DMS 273 (cell line): ENCODE measurements around the gene TOR2A.

Experiments
- DNase-seq: peaks from one replicate; lab custom pipeline; 2025; ENCODE audit not compliant: unreplicated experiment; lab: John Stamatoyannopoulos, UW

The TOR2A gene

DNA sequence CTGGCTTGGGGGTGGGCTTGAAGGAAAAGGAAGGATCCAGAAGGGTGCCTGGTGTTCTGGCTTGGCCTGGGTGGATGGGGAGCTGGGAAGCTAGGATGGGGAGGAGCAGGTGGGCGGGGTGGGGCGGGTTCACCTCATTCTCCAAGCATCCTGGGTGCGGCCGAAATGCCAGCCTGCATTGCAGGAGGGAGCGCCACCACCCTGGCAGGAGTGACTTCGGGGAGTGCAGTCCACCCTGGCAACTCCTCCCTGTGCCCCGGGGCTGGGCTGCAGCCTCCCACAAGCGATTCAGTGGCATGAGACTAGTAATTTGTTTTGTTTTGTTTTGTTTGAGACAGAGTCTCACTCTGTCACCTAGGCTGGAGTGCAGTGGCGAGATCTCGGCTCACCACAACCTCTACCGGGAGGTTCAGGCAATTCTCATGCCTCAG, 13.7 kb downstream of the TOR2A start:
- DNase-seq = peak; percentile 24

DNA sequence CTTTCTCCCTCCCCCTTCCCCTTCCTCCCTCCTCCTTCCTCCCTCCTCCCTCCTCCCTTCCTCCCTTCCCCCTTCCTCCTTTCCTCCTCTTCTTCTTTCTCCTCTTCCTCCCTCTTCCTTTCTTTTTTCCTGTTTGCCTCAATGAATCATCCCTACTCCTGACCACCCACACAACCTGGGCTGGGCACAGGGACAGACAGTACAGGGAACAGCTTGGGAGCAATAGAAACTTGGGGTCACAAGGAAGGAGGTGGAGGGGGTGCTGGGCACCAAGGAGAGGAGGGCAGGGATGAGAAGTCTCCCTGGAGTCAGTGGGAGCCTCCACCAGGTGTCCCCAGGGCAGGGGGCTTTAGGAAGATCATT, 14.2 kb downstream of the TOR2A start:
- DNase-seq = no peak

DNA sequence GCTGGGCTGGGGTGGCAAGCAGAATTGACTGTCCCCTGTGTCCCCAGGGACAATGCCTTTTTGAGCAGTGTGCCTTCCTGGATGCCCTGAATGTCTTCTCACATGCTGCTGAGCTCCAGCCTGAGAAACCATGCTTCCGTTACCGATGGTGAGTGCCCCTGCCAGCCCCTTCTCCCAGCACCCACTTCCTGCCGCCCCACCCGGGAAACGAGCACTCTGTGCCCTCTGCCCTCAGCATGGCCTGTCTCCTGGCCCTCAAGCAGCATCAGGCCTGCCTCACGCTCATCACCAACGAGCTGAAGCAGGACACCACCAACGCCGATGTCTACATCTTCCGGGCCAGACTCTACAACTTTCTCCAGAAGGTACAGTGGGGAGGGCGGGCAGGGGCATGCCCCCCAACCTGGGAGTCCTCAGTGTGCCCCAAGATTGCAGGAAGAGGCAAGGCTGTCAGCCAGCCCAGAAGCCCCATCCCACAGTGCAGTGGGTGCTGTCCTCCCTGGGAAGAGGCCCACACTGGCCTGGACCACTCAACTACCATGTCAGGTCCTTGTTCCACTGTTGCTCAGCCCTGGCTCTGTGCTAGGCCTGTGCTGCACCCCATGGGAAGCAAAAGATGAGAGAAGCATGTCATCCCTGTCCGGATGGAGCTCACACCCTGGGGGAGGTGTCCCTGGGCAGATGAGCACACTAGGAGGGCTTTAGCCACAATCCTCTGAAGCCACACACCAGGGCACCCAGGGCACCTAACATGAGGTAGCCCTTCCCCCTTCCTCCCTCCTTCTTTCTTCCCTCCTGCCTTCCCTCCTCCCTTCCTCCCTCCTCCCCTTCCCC, 14.8 kb downstream of the TOR2A start:
- peak; percentile 24 for DNase-seq

DNA sequence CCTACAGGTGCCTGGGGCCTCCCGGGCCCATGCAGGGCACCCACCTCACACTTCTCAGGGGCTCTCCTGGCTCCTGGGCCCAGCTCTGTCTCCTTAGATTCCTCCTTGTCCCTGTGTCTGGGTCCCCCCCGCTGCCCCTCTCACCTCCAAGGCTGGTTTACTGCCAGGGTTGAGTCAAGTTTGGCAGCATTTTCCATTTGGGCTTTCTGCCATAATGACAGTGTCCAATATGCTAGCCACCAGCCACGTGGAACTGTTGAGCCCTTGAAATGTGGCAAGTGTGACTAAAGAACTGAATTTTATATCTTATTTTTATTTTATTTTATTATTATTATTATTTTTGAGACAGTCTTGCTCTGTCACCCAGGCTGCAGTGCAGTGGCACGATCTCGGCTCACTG, 17.3 kb downstream of the TOR2A start:
- DNase-seq = peak; percentile 61

DNA sequence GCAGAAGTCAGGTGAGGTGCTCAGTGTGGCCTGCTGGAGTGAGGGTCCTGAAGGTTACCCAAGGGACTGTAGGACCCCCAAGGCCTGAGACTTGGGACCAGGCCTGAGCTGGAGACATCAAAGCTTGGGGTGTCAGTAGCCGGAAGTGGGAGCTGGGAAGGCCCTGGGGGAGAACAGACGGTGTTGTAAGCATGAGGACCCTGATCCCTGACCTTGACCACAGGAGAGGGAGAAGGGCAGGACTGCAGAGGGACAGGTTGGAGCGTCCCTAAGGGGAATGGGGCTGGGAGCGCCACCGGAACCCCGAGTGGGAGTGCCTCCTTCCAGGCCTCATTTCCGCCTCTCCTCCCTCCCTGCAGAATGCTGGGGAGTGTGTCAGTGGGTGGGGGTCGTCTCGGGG, 18.7 kb downstream of the TOR2A start:
- DNase-seq = no peak

DNA sequence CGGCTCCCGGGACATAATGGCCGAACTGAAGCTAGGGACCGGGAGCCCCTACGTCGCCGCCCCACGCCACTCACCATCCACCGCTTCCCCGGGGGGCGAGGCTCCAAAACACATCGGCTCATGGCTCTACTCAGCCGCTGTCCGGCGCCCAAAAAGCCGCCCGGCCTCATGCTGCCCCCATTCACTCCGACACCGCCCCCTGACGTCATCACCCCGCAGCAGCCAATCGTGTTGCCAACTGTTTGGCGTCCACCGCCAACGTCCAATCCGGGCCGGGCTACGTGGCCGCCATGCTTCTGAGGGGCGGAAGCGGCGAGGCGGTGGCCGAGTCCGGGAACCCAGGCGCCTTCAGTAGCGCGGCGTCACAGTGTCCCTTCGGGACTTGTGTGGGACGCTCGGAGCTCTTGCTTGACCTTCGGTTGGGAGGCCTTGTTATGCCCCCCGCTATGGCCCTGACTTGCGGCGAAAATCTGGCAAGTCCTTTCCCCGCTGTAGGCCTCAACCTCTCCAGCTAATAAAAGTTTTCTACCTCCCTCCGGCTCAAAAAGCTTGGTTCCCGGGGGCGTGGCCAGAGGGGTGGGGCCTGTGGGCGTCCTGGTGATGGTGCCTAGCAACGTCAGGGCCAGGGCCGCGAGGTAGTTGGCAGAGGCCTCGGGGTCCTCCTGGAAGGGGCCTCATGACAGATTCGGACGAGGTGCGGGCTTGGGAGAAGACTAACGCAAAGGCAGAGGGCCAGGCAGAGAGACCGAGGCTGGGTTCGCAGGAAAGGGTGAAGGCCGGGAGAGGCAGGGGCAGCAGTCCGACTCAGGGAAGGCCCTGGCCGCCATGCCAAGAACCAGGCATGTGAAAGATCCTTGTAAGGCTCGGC, 19.4 kb downstream of the TOR2A start, which contains the start of the genes PTRH1 and TTC16:
TSS of gene PTRH1 (minus strand) at position 194 of the 868 bp plus-strand sequence. CDS start at position 170, 24 bp downstream.
TSS of gene TTC16 (plus strand) at position 610 of the 868 bp plus-strand sequence. CDS start at position 677, 67 bp downstream.
- DNase-seq = peak; percentile 98

DNA sequence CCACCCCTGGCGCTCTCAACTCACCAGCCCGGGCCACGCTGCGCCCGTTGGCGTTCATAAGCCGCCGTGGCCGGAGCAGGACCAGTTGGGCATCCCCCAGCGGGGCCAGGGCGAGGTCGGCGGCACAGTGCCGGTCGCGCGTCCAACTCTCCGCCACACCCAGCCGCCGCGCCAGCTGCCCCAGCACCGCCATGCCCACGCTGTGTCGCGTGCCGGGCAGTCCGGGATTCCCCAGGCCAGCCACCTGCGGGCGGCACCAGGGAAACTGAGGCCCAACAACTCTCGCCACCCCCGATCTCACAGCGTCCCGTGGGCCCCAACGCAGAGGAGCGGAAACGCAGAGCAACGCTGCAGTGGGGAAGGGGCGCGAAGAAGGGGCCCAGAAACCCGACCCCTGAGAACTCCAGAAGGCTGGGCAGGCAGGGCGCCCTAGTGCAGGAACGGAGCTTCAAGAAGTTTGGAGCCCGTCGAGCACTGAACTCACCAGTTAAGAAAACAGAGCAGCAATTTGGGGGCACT, 20.1 kb downstream of the TOR2A start:
- DNase-seq = peak; percentile 80

DNA sequence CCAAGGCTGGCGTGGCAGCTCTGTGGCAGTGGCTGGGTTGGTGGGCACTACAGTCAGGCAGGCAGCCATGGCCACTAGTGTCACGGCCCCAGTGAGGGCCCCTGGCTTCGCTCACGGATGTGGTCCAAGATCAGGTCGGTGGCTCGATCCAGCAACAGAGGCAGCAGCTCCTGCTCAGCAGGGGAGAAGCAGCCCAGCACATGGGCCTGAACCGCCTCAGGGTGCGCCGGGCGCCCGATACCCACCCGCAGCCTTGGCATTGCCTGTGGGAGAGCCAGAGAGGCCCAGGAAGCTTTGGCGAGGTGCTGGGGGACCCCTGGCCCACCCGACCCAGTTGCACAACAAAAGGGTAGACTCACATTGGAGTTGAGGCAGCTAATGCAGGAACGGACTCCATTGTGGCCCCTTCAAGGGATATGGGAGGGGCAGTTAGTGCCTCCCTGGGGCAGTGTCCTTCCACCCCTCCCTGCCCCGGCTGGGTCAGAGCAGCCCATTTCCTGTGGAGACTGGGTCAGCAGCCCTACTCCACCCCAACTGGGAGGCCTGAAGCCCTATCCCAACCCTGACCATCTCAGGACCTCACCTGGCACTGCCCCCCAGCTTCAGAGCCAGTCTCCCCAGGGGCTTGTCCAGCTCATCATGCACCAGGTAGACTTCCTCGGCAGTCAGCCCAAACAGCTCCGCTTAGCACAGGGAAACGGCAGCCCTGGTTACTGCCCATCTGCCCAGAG, 20.9 kb downstream of the TOR2A start:
- peak; percentile 43 for DNase-seq

DNA sequence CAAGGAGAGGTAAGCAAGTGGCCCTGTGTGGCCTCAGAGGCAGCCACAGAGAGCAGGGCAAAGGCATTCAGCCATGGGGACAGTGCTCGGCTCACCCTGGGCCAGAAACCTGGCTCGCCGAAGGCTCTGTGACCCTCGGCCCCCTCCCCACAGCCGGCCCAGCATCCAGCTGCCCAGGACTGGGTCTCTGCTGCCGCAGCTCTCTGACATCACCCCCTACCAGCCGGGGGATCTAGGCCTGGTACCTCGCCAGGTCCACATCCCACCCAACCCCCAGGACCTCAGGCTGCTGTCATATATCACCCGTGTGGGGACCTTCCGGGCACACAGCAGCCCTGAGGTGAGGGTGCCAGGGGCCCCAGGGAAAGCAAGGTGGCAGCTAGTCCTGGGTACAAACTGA, 22.2 kb downstream of the TOR2A start:
- DNase-seq = no peak

DNA sequence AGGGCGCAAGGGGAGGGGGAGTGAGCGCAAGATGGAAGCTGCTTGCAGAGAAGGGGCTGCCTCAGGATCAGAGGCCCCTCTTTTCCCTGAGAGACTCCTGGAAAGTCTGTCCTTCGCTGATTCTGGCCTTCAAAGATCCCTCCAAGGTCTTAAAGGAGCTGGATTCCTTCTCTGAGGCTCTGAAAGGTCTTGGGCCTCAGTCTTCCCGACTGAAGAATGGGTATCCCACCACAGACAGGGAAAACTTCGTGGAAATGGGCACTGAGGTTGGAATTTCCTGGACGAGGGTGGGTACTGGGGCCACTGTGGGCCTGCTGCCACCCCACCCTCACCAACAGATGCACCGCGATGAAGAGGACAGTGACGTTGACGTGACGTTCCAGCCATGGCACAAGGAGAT, 22.7 kb downstream of the TOR2A start:
- no peak for DNase-seq

DNA sequence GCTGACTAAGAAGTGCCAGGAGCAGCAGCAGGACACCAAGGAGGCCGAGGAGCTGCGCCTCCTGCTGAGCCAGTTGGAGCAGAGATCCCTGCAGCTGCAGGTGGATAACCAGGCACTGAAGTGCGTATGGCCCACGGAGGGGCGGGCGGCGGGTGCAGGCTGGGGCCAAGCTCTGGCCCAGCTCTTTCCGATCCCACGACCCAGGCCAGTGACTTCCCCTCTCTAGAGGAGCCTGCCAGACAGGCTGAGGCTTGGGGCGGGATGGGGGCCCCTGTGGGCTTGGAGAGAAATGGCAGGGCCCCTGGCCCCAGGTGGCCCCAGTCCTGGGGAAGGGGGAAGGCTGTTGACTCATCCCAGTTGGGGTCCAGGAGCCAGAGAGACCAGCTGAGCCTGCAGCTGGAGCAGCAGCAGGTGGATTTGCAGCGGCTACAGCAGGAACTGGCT, 23.2 kb downstream of the TOR2A start:
- DNase-seq = peak; percentile 92

DNA sequence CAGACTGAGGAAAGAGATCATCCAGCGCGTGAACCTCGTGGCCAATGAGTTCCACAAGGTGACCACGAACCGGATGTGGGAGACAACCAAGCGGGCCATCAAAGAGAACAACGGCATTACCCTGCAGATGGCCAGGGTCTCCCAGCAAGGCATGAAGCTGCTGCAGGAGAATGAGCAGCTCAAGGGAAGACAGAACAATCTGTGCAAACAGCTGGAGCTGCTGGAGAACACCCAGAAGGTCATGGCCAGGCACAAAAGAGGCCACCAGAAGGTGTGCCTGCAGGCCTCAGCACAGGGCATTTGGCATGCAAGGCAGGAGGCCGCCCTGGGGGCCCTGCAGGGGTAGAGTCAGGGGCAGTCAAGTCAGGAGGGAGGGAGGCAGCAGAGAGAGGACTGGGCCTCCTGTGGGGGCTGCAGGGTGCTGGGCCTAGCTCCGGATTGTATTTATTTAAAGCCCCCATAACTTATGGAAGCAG, 23.8 kb downstream of the TOR2A start:
- DNase-seq = peak; percentile 88

DNA sequence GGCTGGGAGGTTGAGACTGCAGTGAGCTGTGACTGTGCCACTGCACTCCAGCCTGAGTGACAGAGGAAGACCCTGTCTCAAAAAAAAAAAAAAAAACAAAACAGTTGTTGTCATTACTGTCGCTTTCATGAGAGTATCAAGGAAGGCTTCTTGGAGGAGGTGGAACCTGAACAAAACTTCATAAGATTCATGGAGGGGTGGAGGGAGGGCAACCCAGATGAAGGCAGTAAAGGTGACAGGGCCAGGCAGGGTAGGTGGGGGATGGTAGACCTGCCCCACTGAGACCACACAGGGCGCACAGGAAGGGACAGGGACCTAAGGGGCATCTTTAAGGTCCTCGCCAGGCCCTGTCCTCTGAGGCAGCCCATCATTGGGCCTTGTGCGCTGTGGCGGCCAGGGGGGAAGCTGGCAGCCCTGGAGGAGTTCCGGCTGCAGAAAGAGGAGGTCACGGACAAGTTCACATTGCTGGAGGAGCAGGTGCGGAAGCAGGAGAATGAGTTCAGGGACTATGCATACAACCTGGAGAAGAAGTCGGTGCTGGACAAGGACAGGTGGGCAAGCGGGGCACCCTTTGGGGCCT, 24.8 kb downstream of the TOR2A start:
- DNase-seq = no peak

DNA sequence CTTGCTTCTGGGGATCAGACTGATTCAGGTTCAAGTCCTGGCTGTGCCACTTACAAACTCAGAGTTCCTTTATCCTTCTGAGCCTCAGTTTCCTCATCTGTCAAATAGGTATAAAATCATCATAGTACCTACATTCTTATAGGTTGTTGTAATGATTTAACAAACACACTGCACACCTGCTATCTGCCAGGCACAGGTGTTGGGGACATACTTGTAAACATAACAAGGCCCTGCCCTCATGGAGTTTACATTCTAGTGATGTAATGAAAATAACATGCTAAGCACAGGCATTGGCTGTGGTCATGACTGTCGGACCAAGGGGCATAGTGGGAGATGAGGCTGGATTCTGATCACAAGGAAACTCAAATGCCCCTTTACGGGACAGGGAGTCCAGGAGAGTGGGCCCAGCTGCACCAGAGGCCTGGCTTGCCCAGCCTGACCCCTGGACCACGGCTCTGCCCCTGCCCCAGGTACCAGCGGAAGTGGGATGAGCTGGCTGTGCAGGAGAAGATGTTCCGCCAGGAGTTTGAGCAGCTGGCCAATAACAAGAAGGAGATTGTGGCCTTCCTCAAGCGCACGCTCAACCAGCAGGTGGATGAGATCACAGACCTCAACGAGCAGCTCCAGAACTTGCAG, 26.0 kb downstream of the TOR2A start:
- DNase-seq = no peak

DNA sequence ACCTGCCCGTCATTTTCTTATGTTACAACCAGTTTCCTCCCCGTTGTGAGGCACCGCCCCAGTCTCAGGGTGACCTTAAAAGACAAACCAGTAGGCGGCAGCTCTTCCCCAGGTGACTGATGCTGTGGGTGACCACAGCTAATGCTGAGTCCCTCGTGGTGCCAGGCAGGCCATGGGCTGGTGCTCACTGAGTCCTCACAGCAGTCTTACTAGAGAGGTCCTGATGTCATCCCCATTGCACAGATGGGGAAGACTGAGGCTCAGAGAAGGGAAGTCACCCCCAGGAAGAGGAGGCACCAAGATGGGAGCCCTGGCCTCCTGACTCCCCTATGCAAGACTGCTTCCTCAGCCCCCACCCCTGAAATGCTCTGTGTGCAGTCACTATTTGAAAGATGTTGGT, 27.3 kb downstream of the TOR2A start:
- DNase-seq = peak; percentile 28

DNA sequence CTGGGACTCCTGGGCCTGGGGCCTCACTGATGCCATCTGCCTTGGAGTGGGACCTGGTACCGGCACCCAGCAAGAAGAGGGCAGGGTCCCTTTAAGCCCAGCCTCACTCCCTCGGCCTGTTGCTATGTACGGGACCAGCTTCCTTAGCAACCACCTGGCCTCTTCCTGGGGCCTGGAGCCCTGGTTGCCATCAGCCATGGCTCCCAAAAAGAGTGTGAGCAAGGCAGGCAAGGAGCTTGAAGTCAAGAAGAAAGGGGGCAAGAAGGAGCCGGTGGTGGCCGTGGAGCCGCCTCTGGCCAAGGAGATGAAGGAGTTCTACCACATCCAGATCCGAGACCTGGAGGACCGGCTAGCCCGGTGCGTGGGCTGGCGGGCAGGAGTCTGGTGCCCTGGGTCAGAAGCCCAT, 28.3 kb downstream of the TOR2A start, which contains the start of gene CFAP157:
TSS of gene CFAP157 (plus strand) at position 153 of the 406 bp plus-strand sequence. CDS start at position 197, 44 bp downstream.
- DNase-seq = peak; percentile 70

DNA sequence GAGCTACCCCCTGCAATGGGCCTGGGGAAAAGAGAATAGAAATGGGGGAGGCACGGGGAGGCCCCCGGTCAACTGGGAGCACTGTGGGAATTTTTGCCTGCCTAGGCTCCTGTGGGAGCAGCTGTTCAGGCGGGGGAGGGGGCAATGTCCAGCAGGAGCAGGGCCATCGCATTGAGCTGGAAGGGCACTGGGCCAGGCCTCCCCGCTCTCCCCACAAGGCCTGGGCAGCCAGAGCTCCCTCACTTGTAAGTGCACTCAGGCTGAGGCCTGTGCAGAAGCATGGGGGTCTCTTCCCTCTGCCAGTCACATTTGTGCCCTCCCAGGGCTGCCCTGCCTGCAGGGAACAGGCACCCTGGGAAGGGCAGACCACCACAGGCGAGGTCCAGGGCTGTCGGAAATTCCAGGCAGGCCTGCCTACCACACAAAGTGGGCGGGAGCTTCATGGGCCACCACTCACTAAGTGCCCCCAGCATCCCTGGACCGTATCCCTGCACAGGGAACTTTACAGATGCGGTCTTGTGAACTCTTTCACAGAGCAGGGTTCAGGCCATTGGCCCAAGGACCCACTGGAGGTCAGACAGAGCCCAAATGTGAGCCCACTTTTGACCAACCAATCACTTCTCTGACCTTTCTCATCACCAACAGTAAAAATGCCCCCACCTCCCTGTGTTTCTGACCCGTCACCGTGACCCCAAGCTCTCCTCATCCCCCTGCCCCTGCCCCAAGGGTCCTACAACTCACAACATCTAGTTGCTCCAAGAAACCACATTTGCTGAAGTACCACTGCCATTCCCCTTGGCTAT, 29.3 kb downstream of the TOR2A start:
- DNase-seq = no peak

DNA sequence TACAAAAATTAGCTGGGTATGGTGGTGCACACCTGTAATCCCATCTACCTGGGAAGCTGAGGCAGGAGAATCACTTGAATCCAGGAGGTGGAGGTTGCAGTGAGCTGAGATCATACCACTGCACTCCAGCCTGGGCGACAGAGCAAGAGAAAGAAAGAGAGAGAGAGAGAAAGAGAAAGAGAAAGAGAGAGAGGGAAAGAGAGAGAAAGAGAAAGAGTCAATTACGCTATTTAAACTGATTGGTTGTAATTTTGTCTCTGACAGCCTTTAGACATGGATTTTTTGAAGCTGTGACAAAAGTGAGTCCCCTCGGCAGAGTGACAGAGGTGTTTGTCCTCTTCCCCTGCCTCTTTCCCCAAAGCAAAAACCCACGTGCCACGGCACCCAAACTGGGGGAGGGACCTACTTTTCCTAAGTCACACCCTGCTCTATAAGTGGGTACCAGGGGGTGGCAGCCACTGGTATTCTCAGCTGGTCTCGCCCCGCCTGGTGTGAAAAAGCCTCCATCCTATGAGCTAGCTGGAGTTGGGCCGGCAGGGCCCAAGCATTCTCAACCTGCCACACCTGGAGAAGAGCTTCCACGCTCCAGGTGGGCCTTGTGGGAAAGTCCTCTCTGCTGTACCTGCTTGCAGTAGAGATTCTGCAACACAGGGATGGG, 31.7 kb downstream of the TOR2A start:
- DNase-seq = no peak
